Osteocyte (in vitro differentiated cells): ENCODE measurements around the gene DCBLD1. TPM values are rescaled to one million over a fixed set of nuclear protein-coding genes. Genes with fewer than 3 reads are reported as not detected.

Source experiments
- DNase-seq: peaks from one replicate; pipeline ENCODE4 v3.0.0; 2021; ENCODE audit warnings: mixed read lengths; ENCODE audit not compliant: unreplicated experiment; ENCODE audit errors: extremely low spot score
- H3K27ac Mint-ChIP-seq: one replicate; pipeline ENCODE4 v1.8.0; 2021; ENCODE audit warnings: mild to moderate bottlenecking, mixed read lengths; ENCODE audit not compliant: unreplicated experiment
- H3K27me3 Mint-ChIP-seq: one replicate; pipeline ENCODE4 v1.8.0; 2021; ENCODE audit warnings: mixed read lengths; ENCODE audit not compliant: unreplicated experiment
- H3K36me3 Mint-ChIP-seq: one replicate; pipeline ENCODE4 v1.8.0; 2021; ENCODE audit warnings: mixed read lengths; ENCODE audit not compliant: unreplicated experiment
- H3K4me1 Mint-ChIP-seq: one replicate; pipeline ENCODE4 v1.8.0; 2021; ENCODE audit warnings: mixed read lengths; ENCODE audit not compliant: unreplicated experiment
- H3K4me3 Mint-ChIP-seq: one replicate; pipeline ENCODE4 v1.8.0; 2021; ENCODE audit warnings: mild to moderate bottlenecking, moderate library complexity, mixed read lengths; ENCODE audit not compliant: unreplicated experiment
- H3K9me3 Mint-ChIP-seq: one replicate; pipeline ENCODE4 v1.8.0; 2021; ENCODE audit warnings: mixed read lengths; ENCODE audit not compliant: unreplicated experiment
- CTCF ChIP-seq: fragments of 200-600 bp; sonication (generic); IDR thresholded peaks from 2 replicates; pipeline ENCODE4 v1.5.0; 2021; ENCODE audit warnings: antibody characterized with exemption, mild to moderate bottlenecking, moderate library complexity
- total RNA-seq: library from RNA; stranded (reverse); gene quantifications from 2 replicates; pipeline ENCODE4 v1.2.1, GENCODE V29; 2021

Gene DCBLD1
- total RNA-seq, 1 donor from 2014 or later, result 12.2 TPM

GRCh38 chr6:117504478-117505144 is 22.1 kb downstream of the DCBLD1 start:
- peaks cover 17% of the 10 kb centered on the region for H3K36me3 Mint-ChIP-seq
- H3K27ac Mint-ChIP-seq, result no peak overlapping the region
- H3K4me3 Mint-ChIP-seq, result no peak overlapping the region
- DNase-seq, result no peak
- H3K9me3 Mint-ChIP-seq, result no peaks in the 10 kb centered on the region
- no peaks in the 10 kb centered on the region for H3K27me3 Mint-ChIP-seq
- H3K4me1 Mint-ChIP-seq, result peaks cover 39% of the 10 kb centered on the region
- TF ChIP-seq CTCF, result no peak

- no peak for TF ChIP-seq CTCF
- Mint-ChIP-seq H3K9me3 (no peaks in the 10 kb centered on the region), H3K4me3 (no peak overlapping the region), H3K36me3 (peaks cover 17% of the 10 kb centered on the region), H3K4me1 (peaks cover 40% of the 10 kb centered on the region), H3K27me3 (no peaks in the 10 kb centered on the region), H3K27ac (no peak overlapping the region)
- no peak for DNase-seq
These were observed 22.8 kb downstream of the DCBLD1 start for GRCh38 chr6:117505311-117505710.

- peaks cover 17% of the 10 kb centered on the region for H3K36me3 Mint-ChIP-seq
- no peaks in the 10 kb centered on the region for H3K27me3 Mint-ChIP-seq
- H3K27ac Mint-ChIP-seq, result no peak overlapping the region
- no peak overlapping the region for H3K4me3 Mint-ChIP-seq
- H3K9me3 Mint-ChIP-seq, result no peaks in the 10 kb centered on the region
- no peak for DNase-seq
- peaks cover 45% of the 10 kb centered on the region for H3K4me1 Mint-ChIP-seq
- no peak for TF ChIP-seq CTCF
These were observed 23.8 kb downstream of the DCBLD1 start for GRCh38 chr6:117506180-117506835.

GRCh38 chr6:117506907-117507306 is 24.4 kb downstream of the DCBLD1 start:
- H3K4me1 Mint-ChIP-seq, result peaks cover 48% of the 10 kb centered on the region
- H3K36me3 Mint-ChIP-seq, result peaks cover 17% of the 10 kb centered on the region
- TF ChIP-seq CTCF, result no peak
- no peak overlapping the region for H3K4me3 Mint-ChIP-seq
- no peak overlapping the region for H3K27ac Mint-ChIP-seq
- no peaks in the 10 kb centered on the region for H3K27me3 Mint-ChIP-seq
- no peak for DNase-seq
- H3K9me3 Mint-ChIP-seq, result no peaks in the 10 kb centered on the region

- H3K9me3 Mint-ChIP-seq, result no peaks in the 10 kb centered on the region
- peaks cover 17% of the 10 kb centered on the region for H3K36me3 Mint-ChIP-seq
- no peak overlapping the region for H3K27ac Mint-ChIP-seq
- no peak for TF ChIP-seq CTCF
- no peak for DNase-seq
- peaks cover 61% of the 10 kb centered on the region for H3K4me1 Mint-ChIP-seq
- no peaks in the 10 kb centered on the region for H3K27me3 Mint-ChIP-seq
- H3K4me3 Mint-ChIP-seq, result no peak overlapping the region
These were observed 26.0 kb downstream of the DCBLD1 start for GRCh38 chr6:117508450-117508971.
